SU-DHL-6 (cell line): ENCODE results near the gene MRPS5.

Experiments
- EZH2phosphoT487 ChIP-seq: fragments of 200-600 bp; sonication (generic), shearing (Covaris generic); conservative IDR thresholded peaks from 2 replicates; pipeline ENCODE4 v1.6.1; 2018; ENCODE audit warnings: mild to moderate bottlenecking, antibody characterized with exemption, low read length, moderate library complexity, mixed read lengths
- TF ChIP-seq, protein P1 (sequence below): fragments of 200-600 bp; sonication (generic); IDR thresholded peaks from one replicate; pipeline ENCODE4 v1.5.1; 2017; ENCODE audit warnings: antibody characterized with exemption, mild to moderate bottlenecking, low read length, moderate library complexity; ENCODE audit not compliant: insufficient read depth, poor library complexity, severe bottlenecking

DNA sequence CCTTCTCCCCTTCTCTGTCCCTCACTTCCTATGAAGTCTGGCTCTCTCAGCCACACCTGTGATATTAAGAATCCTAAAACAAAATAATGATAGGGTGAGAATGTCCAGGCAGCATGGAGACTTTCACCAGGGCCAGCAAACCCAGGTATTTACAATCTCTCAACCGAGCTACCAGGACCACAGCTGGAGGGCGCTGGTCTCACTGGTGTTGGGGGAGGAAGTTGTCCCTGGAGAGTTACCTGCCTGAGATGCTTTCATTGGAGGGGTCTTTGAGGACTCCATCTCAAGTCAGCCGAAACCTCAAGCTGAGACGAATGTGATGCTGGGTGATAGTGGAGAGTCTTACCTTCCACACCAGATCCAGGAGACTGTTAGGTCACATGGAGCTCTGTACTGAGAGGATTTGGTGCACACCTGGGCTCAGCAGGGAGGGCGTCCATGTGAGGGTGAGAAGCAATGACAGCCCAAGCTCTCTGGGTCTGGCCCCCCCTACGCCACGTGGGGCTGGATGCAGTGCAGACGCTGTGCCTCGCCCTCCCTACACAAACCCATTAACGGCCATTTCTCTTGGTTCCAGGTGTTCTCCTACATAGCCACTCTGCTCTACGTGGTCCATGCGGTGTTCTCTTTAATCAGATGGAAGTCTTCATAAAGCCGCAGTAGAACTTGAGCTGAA, 68.7 kb downstream of the MRPS5 start:
- TF ChIP-seq, protein P1, sequence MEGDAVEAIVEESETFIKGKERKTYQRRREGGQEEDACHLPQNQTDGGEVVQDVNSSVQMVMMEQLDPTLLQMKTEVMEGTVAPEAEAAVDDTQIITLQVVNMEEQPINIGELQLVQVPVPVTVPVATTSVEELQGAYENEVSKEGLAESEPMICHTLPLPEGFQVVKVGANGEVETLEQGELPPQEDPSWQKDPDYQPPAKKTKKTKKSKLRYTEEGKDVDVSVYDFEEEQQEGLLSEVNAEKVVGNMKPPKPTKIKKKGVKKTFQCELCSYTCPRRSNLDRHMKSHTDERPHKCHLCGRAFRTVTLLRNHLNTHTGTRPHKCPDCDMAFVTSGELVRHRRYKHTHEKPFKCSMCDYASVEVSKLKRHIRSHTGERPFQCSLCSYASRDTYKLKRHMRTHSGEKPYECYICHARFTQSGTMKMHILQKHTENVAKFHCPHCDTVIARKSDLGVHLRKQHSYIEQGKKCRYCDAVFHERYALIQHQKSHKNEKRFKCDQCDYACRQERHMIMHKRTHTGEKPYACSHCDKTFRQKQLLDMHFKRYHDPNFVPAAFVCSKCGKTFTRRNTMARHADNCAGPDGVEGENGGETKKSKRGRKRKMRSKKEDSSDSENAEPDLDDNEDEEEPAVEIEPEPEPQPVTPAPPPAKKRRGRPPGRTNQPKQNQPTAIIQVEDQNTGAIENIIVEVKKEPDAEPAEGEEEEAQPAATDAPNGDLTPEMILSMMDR: no peak
- TF ChIP-seq EZH2phosphoT487: no peak
